ENCODE results near the gene SLC22A6. TPM values are rescaled to one million over a fixed set of nuclear protein-coding genes. Genes with fewer than 3 reads are reported as not detected.

The SLC22A6 gene, protein sequence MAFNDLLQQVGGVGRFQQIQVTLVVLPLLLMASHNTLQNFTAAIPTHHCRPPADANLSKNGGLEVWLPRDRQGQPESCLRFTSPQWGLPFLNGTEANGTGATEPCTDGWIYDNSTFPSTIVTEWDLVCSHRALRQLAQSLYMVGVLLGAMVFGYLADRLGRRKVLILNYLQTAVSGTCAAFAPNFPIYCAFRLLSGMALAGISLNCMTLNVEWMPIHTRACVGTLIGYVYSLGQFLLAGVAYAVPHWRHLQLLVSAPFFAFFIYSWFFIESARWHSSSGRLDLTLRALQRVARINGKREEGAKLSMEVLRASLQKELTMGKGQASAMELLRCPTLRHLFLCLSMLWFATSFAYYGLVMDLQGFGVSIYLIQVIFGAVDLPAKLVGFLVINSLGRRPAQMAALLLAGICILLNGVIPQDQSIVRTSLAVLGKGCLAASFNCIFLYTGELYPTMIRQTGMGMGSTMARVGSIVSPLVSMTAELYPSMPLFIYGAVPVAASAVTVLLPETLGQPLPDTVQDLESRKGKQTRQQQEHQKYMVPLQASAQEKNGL
- not detected for total RNA-seq
- polyA plus RNA-seq: not detected

DNA sequence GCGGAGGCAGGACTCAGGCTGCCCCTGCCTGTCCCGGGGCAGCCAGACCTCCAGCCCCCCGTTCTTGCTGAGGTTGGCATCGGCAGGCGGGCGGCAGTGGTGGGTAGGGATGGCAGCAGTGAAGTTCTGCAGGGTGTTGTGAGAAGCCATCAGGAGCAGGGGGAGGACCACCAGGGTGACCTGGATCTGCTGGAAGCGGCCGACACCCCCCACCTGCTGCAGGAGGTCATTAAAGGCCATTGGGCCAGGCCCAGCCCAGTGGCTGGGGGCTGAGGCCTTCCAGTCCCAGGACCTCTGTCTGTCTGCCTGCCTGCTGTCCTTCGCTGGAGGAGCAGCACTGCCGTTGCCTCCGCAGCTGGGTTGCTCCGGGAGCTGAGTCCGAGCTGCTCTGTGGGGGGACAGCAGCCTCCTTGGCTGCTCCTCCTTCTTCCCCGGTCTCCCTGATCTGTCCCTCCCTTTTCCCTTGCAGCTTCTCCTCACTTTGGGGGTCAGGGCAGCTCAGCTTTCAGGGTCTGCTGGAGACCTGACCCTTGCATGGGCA is at the start of gene SLC22A6:
TSS of gene SLC22A6 (minus strand) at position 517 of the 541 bp plus-strand sequence. CDS start at position 240, 277 bp downstream.
- no peak within 1 kb of the TSS for H3K27ac ChIP-seq (ENCODE audit: low read depth, low read length)
- ChIA-PET POLR2A (interaction anchor here (0.5 kb wide), 1 partner anchor 504 kb away, joined by 4 read pairs; no protein-coding TSS in a partner anchor), CTCF (no interaction called here)
- no peak within 1 kb of the TSS for H3K4me3 Mint-ChIP-seq
- DNase-seq: no peak
- no peak within 1 kb of the TSS for H3K27ac Mint-ChIP-seq
- H3K36me3 Mint-ChIP-seq: no peaks in the 10 kb centered on the region
- H3K27me3 Mint-ChIP-seq: peaks cover 16 to 33% of the 10 kb centered on the region in 2 donors
- no peaks in the 10 kb centered on the region for H3K4me1 ChIP-seq (ENCODE audit: insufficient read depth, low read length)
- H3K4me3 ChIP-seq (ENCODE audit: low read length): no peak within 1 kb of the TSS
- no peaks in the 10 kb centered on the region for H3K4me1 Mint-ChIP-seq
- H3K27me3 ChIP-seq (ENCODE audit: insufficient read depth, low read length, poor library complexity, severe bottlenecking): no peaks in the 10 kb centered on the region
- no peaks in the 10 kb centered on the region for H3K9me3 ChIP-seq (ENCODE audit: low read length)
- no peaks in the 10 kb centered on the region for H3K36me3 ChIP-seq (ENCODE audit: insufficient read depth, low read length)
- H3K9me3 Mint-ChIP-seq: no peaks in the 10 kb centered on the region

DNA sequence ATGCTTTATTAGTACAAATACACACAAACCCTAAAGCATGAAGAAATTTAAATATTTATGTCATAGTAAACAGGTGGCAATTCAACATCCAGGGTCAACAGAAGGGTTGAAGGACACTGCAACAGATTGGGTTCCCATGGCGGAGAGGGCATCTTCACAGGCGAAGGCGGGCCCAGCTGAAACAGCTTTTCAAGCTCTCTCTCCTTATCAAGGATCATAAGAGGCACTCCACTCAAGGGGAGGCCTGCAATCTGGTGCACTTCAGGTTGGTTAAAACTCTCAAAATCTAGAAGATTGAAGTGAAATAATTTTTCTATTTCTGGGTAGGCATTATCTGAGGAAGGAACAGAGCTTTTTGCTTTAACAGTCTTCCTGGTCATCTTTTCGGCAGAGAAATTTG is 47.7 kb upstream of the SLC22A6 start:
- H3K4me3 Mint-ChIP-seq: no peak overlapping the region
- peaks cover 0 to 4% (median 3%) of the 10 kb centered on the region in 3 donors for H3K4me1 Mint-ChIP-seq
- Histone ChIP-seq H3K9me3 (ENCODE audit: low read length) (no peaks in the 10 kb centered on the region), H3K27me3 (ENCODE audit: insufficient read depth, low read length, poor library complexity, severe bottlenecking) (no peaks in the 10 kb centered on the region), H3K4me1 (ENCODE audit: insufficient read depth, low read length) (no peaks in the 10 kb centered on the region), H3K4me3 (ENCODE audit: low read length) (no peak overlapping the region), H3K36me3 (ENCODE audit: insufficient read depth, low read length) (no peaks in the 10 kb centered on the region), H3K27ac (ENCODE audit: low read depth, low read length) (no peak overlapping the region)
- peaks cover 3 to 46% of the 10 kb centered on the region in 2 donors for H3K27me3 Mint-ChIP-seq
- H3K27ac Mint-ChIP-seq: no peak overlapping the region
- no peak for DNase-seq
- no peaks in the 10 kb centered on the region for H3K36me3 Mint-ChIP-seq
- CTCF ChIA-PET: interaction anchor here (1.0 to 4.7 kb wide), 2 partner anchors 8 to 9 kb away, joined by 5 to 28 read pairs; no protein-coding TSS in a partner anchor
- H3K9me3 Mint-ChIP-seq: no peaks in the 10 kb centered on the region
- POLR2A ChIA-PET: no interaction called here

DNA sequence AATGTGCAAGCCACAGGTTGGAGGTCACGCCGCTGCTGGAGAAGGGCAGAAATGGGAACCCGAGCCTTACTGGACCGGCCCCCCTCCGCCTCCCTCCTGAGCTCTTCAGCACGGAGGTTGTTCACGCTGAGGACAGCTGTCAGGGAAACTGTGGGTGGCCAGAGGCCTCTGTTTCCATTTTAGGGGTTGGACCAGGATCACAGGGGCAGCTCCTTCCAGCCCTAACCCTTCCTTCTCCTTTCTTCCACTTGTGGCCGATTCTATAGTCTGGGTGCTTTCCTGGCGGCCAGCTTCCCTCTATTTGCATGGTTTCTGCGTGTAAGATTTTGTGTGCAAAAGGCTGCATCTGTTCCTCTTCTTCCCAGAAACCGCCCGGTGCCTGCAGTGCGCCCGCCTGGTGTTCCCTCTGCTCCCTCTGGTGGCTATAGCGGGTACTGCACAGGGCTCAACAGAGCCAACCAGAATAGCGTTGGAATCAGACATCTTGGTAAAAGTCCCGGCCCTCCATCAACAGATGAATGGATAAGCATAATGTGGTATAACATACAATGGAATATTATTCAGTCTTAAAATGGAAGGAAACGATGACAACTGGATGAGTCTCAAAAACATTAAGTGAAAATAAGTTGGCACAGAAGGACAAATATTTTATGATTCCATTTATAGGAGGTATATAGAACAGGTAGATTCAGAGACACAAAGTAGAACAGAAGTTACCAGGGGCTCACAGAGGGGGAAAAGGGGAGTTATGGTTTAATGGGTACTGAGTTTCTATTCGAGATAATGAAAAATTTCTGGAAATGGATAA is 39.3 kb upstream of the SLC22A6 start:
- H3K36me3 ChIP-seq (ENCODE audit: insufficient read depth, low read length): no peaks in the 10 kb centered on the region

DNA sequence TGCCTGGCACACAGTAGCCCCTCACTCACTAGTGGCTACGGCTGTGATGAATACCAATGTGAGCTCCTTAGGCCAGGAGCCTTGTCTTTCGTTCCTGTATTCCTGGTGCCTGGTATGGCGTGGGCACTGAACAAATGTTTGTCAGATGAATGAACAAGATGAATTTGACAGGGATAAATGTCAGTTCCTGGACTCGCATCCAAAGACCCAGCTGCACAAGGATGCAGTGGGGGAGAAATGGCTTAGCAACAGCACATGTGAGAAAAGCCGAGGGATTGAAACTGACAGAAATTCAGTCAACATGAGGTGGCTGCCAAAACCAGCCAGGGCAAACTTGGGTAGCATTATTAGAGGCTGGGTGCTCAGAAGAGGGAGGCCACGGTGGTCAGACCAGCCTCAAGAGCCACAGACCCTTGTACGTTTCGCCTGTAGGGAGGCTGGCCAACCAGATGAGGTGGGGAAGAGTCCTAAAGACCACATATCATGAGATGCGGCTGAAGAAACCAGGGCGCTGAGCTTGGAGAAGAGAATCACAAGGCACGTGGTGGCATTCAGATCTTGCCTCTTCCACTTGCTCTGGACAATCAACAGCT is 38.6 kb upstream of the SLC22A6 start:
- POLR2A ChIA-PET: no interaction called here
- H3K36me3 Mint-ChIP-seq: no peaks in the 10 kb centered on the region
- DNase-seq: no peak

More for the DNA sequence above, 39.3 kb upstream of the SLC22A6 start:
- no peaks in the 10 kb centered on the region for H3K27me3 ChIP-seq (ENCODE audit: insufficient read depth, low read length, poor library complexity, severe bottlenecking)
- H3K27me3 Mint-ChIP-seq: peaks cover 12 to 32% of the 10 kb centered on the region in 2 donors
- ChIA-PET POLR2A (no interaction called here), CTCF (interaction anchor here (0.6 to 7.1 kb wide), 10 partner anchors 8 to 129 kb away, joined by 3 to 153 read pairs (median 4); partner anchors contain the start of gene SLC22A8)
- H3K9me3 Mint-ChIP-seq: no peaks in the 10 kb centered on the region
- H3K9me3 ChIP-seq (ENCODE audit: low read length): no peaks in the 10 kb centered on the region
- no peaks in the 10 kb centered on the region for H3K4me1 ChIP-seq (ENCODE audit: insufficient read depth, low read length)
- H3K27ac ChIP-seq (ENCODE audit: low read depth, low read length): no peak overlapping the region
- no peaks in the 10 kb centered on the region for H3K36me3 Mint-ChIP-seq
- H3K4me3 ChIP-seq (ENCODE audit: low read length): no peak overlapping the region
- H3K4me1 Mint-ChIP-seq: peaks cover 2 to 7% (median 5%) of the 10 kb centered on the region in 3 donors
- peak overlapping the region in 1 of 8 donors; percentile 77 for H3K27ac Mint-ChIP-seq
- peak; percentile 59 to 85 (median 73) for DNase-seq
- H3K4me3 Mint-ChIP-seq: no peak overlapping the region

DNA sequence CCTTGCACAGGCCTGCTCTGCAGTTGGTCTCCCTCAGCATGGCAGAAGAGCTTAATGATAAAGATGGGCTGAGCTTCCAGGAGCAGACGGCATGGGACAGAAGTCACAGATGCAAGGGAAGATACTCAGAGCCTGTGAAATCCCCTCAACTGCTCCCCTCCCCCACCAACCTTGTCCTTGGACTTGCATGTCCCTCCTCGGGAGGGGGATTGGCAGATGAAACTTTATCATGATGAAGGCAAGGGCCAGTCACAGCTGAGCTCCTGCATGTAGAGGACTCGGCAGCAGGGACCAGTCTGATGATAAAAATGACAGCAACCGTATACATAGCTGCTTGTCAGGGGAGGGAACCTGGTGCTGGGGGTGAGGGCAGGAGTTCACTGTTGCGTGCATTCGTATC is 37.7 kb upstream of the SLC22A6 start:
- ChIA-PET CTCF (interaction anchor here (1.2 to 7.1 kb wide), 3 partner anchors 12 to 117 kb away, joined by 3 to 153 read pairs (median 28); no protein-coding TSS in a partner anchor), POLR2A (no interaction called here)
- H3K36me3 ChIP-seq (ENCODE audit: insufficient read depth, low read length): no peaks in the 10 kb centered on the region
- no peak for DNase-seq
- no peaks in the 10 kb centered on the region for H3K9me3 Mint-ChIP-seq
- no peak overlapping the region for H3K4me3 ChIP-seq (ENCODE audit: low read length)
- H3K27me3 ChIP-seq (ENCODE audit: insufficient read depth, low read length, poor library complexity, severe bottlenecking): no peaks in the 10 kb centered on the region
- H3K27ac Mint-ChIP-seq: no peak overlapping the region
- peaks cover 2 to 7% (median 5%) of the 10 kb centered on the region in 3 donors for H3K4me1 Mint-ChIP-seq
- H3K27ac ChIP-seq (ENCODE audit: low read depth, low read length): no peak overlapping the region
- H3K27me3 Mint-ChIP-seq: peaks cover 12 to 32% of the 10 kb centered on the region in 2 donors
- H3K4me1 ChIP-seq (ENCODE audit: insufficient read depth, low read length): no peaks in the 10 kb centered on the region
- H3K4me3 Mint-ChIP-seq: no peak overlapping the region
- no peaks in the 10 kb centered on the region for H3K36me3 Mint-ChIP-seq
- no peaks in the 10 kb centered on the region for H3K9me3 ChIP-seq (ENCODE audit: low read length)

More for the DNA sequence above, 38.6 kb upstream of the SLC22A6 start:
- Histone ChIP-seq H3K27ac (ENCODE audit: low read depth, low read length) (no peak overlapping the region), H3K4me1 (ENCODE audit: insufficient read depth, low read length) (no peaks in the 10 kb centered on the region), H3K36me3 (ENCODE audit: insufficient read depth, low read length) (no peaks in the 10 kb centered on the region), H3K9me3 (ENCODE audit: low read length) (no peaks in the 10 kb centered on the region), H3K27me3 (ENCODE audit: insufficient read depth, low read length, poor library complexity, severe bottlenecking) (no peaks in the 10 kb centered on the region), H3K4me3 (ENCODE audit: low read length) (no peak overlapping the region)
- no peak overlapping the region for H3K4me3 Mint-ChIP-seq
- peaks cover 2 to 7% (median 5%) of the 10 kb centered on the region in 3 donors for H3K4me1 Mint-ChIP-seq
- peaks cover 12 to 32% of the 10 kb centered on the region in 2 donors for H3K27me3 Mint-ChIP-seq
- H3K9me3 Mint-ChIP-seq: no peaks in the 10 kb centered on the region
- no peak overlapping the region for H3K27ac Mint-ChIP-seq
- CTCF ChIA-PET: interaction anchor here (0.6 to 7.1 kb wide), 11 partner anchors 8 to 128 kb away, joined by 3 to 153 read pairs (median 4); partner anchors contain the start of gene SLC22A8

DNA sequence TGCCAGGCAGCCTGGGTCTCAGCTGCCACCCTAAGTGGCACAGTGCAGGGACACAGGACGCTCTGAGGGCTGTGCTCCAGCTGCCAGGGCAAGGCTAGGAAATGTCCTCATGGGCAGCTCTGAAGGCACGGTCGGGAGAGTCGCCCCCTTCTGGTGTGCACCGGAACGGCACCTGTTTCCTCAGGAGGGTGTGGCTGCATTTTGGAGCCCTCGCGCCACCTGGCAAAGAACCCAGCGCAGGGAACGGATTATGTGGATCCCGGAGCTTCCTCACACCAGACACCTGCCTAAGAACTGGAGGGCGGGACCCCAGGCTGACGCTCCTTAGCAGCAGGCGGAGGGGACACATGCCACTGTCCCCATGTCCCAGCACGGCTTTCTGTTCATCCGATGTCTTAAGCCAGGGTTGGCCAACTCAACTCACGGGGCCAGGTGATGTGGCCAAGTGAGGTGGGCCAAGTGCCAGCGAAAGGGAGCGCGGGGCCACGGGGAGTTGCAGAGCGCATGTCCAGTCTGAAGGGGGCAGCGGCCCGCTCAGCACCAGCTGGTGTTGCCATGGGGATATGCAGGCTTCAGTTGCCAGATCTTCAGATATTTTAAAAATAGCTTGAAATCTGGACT is 36.0 kb upstream of the SLC22A6 start:
- H3K27me3 Mint-ChIP-seq: peaks cover 14 to 37% of the 10 kb centered on the region in 2 donors
- CTCF ChIA-PET: interaction anchor here (0.6 to 7.1 kb wide), 2 partner anchors 111 to 115 kb away, joined by 3 to 153 read pairs; no protein-coding TSS in a partner anchor

DNA sequence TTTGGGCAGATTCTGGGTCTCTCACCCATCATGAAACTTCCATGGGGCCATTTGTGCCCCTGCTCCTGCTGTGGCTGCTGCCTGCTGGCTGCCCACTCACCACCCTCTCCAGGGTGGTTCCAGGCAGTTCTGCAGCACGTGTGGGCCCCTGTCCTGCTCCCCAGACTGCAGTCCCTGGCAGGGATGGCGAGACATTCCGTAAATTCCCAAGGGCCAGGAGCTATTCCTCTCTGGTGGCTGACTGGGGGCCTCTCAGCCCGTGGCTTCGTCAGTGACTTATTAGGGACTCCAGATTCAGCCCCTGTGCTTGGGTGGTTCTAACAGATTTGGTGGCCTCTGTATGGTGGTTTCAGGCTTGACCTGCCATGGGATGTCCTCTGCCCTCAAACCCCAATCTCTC is 34.7 kb upstream of the SLC22A6 start:
- Mint-ChIP-seq H3K27me3 (peaks cover 8 to 44% of the 10 kb centered on the region in 2 donors), H3K27ac (no peak overlapping the region), H3K4me3 (no peak overlapping the region), H3K36me3 (no peaks in the 10 kb centered on the region), H3K4me1 (peaks cover 2 to 7% (median 5%) of the 10 kb centered on the region in 3 donors), H3K9me3 (no peaks in the 10 kb centered on the region)
- ChIA-PET CTCF (interaction anchor here (7.1 kb wide), 1 partner anchor 114 kb away, joined by 153 read pairs; no protein-coding TSS in a partner anchor), POLR2A (no interaction called here)
- DNase-seq: no peak
- Histone ChIP-seq H3K27me3 (ENCODE audit: insufficient read depth, low read length, poor library complexity, severe bottlenecking) (no peaks in the 10 kb centered on the region), H3K4me1 (ENCODE audit: insufficient read depth, low read length) (no peaks in the 10 kb centered on the region), H3K36me3 (ENCODE audit: insufficient read depth, low read length) (no peaks in the 10 kb centered on the region), H3K4me3 (ENCODE audit: low read length) (no peak overlapping the region), H3K9me3 (ENCODE audit: low read length) (no peaks in the 10 kb centered on the region), H3K27ac (ENCODE audit: low read depth, low read length) (no peak overlapping the region)

More for the DNA sequence above, 36.0 kb upstream of the SLC22A6 start:
- no peaks in the 10 kb centered on the region for H3K9me3 Mint-ChIP-seq
- no peaks in the 10 kb centered on the region for H3K4me1 ChIP-seq (ENCODE audit: insufficient read depth, low read length)
- H3K4me3 ChIP-seq (ENCODE audit: low read length): no peak overlapping the region
- H3K4me3 Mint-ChIP-seq: no peak overlapping the region
- H3K36me3 ChIP-seq (ENCODE audit: insufficient read depth, low read length): no peaks in the 10 kb centered on the region
- no peaks in the 10 kb centered on the region for H3K36me3 Mint-ChIP-seq
- no peak for DNase-seq
- no peaks in the 10 kb centered on the region for H3K9me3 ChIP-seq (ENCODE audit: low read length)
- H3K4me1 Mint-ChIP-seq: peaks cover 2 to 7% (median 5%) of the 10 kb centered on the region in 3 donors
- no peak overlapping the region for H3K27ac ChIP-seq (ENCODE audit: low read depth, low read length)
- no peaks in the 10 kb centered on the region for H3K27me3 ChIP-seq (ENCODE audit: insufficient read depth, low read length, poor library complexity, severe bottlenecking)
- H3K27ac Mint-ChIP-seq: no peak overlapping the region
- POLR2A ChIA-PET: no interaction called here
